HG02870 (cell line): Measurements from ENCODE around the gene NKX2-3.
A peak's percentile ranks its signal among the peaks of the same experiment; 100 is the strongest.

Experiments
- ATAC-seq: cut with Tn5 transposase; IDR thresholded peaks from one replicate; pipeline ENCODE4 v1.9.1; 2021; ENCODE audit warnings: mild to moderate bottlenecking, moderate library complexity; ENCODE audit not compliant: unreplicated experiment

The NKX2-3 gene

DNA sequence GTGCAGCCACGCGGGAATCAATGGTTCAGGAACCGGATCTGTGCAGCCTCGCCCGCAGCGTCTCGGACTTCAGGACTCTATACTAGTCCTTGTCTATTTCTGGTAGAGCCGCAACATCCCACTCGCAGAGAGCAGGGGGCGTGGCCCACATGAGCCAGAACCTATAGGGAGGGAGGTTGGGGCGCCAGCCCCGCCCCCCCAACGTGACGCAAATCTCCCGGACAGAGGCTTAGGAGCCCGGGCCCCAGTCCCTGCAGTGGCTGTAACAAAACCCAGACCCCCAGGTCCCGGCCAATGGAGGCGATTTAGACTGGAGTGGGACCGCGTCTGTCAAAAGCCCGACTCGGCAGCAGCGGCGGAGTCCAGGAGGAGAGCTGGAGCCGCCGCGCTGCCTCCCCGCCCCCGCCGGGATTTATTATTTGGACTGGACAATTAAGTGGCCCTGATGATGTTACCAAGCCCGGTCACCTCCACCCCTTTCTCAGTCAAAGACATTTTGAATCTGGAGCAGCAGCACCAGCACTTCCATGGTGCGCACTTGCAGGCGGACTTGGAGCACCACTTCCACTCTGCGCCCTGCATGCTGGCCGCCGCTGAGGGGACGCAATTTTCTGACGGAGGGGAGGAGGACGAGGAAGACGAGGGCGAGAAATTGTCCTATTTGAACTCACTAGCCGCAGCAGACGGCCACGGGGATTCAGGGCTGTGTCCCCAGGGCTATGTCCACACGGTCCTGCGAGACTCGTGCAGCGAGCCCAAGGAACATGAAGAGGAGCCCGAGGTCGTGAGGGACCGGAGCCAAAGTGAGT lies at the start of gene NKX2-3:
TSS of gene NKX2-3 (plus strand) at position 256 of the 809 bp plus-strand sequence. CDS start at position 446, 190 bp downstream.
- ATAC-seq = peak; percentile 64

DNA sequence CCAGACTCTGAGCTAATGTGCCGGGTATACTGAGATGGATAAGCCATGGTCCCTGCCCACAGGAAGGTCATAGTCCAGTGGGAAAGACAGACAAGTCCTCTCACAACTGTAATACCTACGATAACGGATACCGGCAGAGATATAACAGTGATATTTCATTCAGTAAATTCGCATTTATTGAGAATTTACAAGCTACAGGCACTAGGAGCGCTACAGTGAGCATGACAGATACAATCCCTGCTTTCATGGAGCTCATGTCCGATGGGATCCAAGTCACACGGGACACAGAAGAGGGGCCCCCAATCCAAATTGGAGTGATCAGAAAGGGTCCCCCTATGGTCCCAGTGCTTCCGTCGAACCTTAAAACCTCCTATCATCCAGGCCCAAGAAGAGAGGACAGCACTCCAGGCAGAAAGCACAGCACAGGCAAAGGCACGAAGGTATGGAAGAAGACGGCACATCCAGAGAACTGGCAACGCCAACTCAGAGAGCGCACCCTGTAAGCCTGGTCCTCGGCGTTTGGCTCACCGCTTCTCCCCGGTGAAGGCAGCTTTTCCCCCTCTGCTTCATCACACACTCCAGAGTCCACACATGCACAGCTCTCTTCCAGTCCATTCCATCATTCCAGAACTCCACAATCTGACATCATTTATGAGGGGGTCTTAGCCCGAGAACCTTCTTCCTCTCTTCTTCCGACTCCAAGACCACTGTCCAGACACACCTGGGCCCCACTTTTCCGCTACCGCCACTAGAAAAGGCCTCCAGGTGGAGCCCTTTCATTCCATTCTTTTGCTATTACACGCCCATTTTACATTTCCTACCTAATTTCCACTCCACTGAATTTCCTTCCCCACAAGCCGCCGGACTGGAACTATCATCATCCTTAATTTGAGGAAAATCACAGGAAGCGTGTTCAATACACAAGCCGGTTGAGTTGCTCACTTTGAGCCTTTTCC lies 47.8 kb upstream of the NKX2-3 start:
- no peak for ATAC-seq

DNA sequence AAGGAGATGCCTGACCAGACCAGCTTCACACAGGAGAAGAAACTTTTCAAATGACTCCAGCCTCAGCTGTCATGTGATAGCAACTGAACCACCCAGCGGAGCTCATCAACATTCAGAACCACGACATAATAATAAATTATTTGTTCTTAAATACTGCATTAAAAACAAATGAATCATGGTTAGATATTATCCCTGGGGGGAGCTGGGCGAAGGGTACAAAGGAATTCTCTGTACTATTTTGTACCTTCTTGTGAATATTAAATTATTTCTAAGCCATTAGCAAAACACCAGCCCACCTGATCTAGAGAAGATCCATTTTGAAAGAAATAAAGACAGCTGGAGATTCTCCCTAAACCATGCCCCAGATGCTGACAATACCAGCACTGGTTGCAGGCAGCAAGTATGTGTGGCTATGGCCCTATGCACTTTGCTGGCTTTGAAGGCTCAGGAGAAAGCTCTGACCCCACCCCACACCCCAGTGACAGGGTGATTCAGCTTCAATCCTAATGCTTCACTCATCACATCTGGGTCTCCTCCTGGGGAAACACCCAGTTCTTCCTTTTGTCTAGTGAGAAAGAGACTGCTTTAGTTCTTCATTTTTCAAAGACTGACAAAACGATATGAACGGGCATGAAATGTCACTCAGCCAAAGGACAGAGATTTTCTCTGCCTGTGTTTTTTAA lies 45.5 kb upstream of the NKX2-3 start:
- no peak for ATAC-seq

DNA sequence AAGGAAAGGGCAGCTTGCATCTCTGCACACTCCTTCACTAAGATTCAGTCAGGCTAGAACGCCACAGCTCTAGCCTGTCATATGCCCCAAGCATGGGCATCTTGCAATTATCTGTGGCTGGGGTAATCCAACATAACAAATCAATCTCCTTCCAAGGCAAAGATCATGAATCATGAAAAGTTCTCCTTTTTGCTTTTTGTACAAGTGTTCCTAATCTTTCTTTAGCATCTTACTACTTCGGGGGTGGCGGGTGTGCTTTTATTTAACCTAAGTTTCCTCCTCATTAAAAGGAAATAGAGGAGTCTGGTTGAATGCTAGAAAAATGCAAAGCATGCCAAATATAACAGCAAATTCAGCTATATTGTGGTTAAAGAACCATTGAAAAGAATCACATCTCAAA lies 43.5 kb upstream of the NKX2-3 start:
- no peak for ATAC-seq

DNA sequence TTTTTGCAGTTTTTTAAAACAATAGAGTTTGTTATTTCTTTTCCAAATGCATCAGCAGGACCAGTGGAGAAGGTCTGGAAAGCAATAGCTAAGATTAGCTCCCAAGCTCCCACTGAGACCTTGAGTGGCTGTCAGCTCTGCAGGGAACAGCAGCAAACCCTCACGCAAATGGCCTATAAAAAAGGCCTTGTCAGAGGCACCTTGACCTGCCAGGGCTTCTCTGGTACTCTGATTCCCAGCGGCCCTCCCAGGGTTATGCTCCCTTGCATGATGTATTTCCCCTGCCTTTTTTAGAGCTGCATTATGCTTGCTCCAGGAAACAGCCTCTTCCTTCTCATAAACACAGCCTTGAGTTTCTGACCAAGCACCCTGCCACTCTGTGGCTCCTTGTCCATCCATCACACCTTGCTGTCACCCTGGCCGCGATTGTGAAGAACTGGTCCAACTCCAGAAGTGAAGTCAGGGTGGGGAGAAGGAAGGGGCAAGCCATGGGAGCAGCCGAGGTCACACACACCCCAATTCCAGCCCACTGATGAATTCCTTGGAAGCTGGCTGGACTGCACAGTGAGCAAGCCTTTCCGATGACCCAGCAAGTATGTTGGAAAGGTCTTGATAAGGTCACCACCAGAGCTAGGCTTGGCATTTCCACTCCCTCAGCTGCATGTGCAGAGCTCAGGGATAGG lies 35.3 kb upstream of the NKX2-3 start:
- no peak for ATAC-seq

DNA sequence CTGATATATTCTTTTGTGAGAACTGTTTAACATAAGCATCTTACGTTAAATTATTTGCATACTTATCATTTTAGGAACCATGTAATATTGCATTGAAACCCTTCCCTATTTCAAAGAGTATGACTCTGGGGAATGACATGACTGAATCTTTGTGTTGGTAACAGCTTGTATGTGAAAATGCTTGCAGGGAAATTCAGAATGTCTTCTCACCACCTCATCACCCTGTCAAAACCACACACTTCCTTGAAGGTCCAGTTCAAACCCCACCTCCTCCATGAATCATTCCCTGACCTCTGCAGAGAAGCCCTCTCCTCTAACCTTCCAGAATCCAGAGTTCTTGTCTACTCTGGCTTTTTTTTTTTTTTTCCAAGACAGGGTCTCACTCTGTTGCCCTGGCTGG lies 26.3 kb upstream of the NKX2-3 start:
- no peak for ATAC-seq

DNA sequence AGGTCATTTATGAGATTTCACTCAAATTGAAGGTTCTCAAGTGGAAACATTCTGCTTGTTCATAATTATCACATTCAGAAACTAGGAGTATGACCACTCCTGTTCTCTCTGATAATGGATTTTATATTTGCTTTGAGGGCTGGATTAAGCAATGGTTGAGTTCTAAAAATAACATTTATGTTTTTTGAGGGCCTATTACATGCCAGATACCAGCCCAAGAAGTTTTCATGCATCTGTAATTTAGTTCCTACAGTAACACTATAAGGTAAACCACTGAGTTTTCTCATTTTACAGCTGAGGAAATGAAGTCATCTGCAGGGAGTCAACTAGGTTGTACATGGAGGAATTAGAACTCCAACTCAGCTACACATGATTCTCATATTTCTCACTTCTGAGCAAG lies 25.5 kb upstream of the NKX2-3 start:
- ATAC-seq = no peak

DNA sequence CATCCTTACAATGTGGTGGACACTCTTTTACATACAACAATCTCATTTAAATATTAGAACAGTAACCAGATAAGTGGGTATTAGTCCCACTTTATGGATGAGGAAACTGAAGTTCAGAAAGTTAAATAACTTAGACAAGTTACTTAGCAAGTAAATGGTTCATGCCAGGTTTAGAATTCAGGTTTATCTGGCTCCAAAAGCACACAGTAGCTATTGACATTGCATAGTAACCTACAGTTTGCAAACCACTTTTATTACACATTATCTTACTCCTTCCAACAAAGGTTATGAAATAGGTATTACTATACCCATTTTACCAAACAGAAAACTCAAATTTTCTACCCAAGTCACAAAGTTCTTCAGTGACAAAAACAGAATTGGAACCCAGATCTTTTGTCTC lies 19.7 kb upstream of the NKX2-3 start:
- ATAC-seq = no peak

DNA sequence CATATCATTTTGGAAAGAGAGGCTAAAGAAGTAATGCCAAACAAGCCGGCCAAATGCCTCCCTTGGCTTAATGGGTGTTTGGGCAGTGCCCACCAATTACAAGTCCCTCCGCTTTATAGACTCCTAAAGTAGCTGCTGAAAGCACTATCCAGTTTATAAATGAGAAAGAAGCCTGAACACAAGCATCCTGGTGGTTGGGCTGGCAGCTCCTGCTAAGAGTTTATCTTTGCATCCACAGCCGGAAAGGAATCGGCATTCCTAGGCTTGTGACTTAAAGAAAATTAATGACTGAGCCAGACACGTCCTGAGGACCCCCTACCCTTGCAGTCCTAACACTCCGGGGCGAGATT lies 13.1 kb upstream of the NKX2-3 start:
- no peak for ATAC-seq

DNA sequence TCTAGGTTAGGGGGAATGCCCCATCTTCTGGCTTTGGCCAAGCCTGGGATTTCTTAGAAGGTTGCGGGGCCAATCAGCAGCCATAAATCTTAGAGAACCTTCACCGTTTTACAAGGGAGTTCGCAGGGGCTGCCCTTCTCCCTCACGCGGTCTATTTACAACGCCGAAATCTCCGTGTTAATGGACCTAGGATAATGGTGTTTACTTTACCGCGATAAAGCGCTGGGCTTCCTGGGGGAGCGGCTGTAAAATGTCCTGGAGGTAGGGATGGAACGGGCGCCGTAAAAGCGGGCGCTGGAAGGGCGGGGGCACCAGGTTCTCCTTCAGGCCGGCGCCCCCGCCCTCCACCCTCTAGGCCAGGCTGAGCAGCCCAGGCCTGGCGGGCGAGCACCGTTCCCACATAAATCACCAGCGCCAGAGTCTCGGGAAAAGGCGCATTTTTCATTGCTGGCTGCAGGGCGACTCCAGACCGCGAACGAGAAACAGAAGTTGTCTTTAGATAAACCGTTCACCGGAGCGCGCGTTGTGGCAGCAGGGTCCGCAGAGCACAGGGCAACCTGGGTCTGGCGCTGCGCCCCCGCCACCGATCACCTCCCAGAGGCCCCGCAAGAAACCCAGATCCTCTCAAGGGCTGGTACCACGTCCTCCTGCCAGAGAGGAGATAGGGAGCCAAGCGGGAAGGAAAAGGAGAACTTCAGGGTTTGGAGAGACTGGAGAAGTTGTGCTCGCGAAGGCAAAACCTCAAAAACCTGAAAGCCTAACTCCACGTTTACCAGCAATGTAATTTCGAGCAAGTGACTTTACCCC lies 12.5 kb upstream of the NKX2-3 start:
- ATAC-seq = no peak

DNA sequence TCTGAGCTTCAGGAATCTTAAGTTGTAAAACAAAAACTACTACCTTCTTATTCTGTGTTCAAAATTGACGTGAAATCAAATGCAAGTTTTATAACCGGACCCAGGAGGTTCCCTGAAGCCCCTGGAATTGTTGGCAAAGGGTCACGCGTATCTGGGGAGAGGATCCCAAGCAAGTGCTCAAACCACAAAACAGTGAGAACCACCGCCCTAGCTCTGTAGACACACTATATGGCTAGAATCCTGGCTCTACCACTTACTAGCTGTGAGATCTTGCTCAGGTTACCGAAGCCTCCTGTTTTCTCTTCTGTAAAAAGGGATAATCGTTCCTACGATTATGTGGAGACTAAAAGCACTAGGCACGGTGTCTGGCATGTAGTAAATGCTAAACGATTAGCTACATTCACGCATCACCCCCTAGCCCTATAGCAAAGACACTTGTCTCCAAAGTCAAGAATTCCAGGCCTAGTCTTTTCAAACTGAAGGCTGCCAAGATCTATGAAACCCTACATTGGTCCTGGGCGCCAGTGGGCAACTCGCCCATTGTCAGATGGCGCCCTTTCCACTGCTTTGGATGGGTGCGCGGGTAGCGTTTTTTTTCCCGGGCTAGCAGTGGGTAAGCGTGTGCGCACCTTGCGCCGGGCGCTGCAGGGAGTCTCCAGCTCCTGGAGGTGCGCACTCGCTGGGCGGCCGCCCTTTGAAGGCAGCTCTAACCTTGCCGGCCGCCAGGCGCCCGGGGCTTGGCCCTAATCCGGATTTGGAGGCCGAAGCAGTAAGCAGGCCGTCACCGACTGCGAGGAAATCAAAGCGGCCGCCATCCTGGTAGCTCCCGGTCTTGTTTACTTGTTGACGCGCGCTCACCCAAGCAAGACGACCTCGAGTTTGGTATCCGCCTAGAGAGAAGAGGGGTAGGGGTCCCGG lies 11.6 kb upstream of the NKX2-3 start:
- no peak for ATAC-seq

DNA sequence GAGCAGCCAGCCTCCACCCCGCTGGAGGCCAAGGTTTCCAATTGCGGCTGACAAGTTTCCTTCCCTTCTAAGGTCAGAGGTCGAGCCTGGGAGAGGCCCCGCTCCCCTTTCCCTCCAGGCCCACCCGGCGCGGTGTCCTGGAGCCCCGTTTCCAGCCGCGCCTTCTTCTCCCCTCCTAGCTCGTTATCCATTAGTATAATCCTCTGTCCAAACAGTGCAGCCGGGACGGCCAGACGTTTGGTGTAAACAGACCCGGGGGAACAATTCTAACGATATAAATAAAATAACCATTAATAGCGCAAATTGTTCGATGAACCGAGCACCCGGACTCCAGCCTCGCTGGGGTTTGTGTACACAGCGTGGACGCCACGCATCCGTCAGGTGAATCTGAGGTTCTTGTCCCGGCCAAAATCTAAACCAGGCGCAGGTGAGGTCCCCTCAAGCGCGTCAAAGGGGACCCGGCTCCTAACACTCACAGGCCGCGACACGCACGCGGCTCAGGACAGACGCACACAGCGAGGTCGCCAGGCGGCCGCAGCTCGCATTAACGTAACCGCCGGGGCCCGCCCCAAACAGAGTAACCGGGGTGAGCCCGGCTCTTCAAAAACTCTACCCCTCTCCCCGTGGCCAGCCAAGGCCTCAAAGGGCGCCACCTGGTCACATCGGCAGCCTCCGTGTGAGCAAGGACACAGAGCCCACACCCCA lies 10.8 kb upstream of the NKX2-3 start:
- ATAC-seq = no peak

DNA sequence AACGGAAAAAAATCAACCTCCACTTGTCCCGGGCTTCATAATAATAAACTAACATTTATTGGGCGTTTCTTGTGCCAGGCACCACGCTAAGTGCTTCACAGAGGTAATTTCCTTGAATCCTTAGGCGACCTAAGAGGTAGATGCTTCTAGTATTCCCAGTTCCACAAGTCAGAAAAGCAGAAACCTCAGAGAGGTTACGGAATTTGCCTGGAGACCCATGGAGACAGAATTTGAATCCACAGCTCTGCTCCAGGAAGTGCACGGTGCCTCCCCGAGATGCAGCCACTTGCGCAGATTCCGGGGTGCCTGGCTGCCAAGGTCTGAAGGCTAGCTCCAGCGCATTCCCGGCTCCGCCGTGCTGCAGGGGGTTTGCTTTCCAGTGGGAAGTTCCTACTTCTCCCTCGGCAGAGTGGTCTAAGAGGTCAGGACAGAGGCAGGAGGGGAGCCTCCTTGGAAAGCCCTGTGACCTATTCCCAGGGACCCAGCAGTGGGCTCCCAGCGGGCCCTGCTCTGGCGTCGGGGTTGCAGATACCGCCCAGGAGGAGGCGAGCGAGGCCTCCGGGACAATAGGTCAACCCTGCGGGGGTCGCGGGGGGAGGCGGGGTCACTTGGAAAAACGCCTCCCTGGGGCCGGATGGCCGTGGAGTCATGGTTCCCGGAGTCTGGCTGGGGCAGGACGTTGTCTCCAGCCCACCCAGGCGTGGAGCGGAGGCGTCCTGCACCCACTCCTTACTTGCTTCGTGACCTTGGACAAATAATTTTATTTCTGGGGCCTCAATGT lies 10.1 kb upstream of the NKX2-3 start:
- no peak for ATAC-seq

DNA sequence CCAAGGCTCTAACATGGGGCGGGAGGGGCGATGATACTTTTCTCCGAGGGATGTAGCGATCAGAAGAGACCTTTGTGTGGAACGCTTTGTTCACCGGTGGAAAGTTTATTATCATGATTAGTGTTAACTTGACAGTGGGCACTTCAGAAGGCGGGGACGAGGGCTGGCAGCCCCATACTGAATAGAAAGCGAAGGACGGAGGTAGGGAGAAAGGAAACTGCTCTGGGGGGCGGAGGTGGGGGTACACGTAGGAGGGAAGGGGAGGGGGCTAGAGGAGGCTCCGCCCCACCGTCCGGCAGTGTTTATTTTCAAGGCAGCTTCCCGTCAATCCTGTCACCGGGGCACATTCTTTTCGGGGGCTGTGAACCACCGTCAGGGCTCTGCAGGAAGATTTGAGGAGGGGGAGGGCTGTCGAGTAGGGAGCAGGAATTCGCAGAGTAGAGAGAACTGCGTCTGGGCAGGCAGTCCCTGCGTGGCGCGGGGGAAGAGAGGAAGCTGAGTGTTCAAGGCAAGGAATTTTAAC lies 9.4 kb upstream of the NKX2-3 start:
- ATAC-seq = no peak

DNA sequence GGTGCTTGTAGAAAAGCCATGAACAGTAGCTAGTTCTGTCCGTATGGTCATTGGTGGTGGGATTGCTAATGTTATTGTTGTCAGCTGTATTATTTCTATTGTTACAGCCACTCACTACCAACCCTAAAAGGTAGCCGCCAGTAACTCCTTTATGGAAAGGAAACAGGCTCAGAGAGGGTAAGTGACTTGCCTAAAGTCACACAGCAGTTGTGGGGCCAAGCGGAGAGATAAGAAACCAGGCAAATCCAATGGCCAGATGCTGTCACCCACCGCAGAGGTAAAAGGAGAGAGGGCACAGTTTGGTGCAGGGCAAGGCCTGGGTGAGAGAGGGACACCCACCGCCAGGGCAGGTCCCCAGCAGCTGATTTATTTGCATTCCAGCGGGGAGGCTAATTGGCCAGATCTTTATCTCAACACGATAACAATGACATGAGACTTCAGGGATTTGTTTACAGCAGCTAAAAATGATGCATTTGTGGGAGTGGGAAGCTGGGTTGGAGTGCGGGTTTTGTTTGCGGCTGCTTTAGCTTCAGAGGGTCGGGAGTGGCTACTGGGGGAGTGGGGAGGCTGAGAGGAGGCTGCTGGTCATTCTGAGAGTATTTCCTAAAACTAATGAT lies 8.6 kb upstream of the NKX2-3 start:
- no peak for ATAC-seq

DNA sequence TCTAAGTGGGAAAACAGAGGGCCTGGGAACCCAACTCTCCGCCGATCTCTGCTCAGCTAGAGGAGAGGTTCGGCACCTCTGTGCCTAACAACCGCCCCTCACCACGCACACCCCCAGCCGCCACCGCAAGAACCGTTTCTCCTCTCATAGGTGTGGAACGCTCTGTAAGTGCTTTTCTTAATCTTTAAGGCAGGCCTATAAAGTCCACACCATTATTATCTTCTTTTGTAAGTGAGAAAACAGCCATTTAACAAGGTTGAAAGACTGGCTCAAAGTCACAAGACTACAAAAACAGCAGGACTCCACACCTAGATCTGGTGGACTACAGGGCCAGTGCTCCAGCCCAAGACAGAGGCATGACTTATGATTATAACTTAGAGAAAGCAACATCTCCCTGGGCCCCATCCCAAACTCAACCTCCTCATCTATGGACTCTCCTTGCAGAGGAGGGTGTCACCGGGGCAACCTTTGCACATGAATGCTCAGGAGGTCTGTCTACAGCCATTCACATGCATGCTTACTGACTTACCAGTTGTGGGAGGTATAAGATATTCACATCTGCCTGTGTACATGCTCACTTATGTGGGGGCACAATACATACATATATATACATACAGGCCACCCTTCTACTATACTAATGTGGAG lies 7.9 kb upstream of the NKX2-3 start:
- ATAC-seq = no peak
